Measurements from ENCODE around the gene C4orf36. TPM values are rescaled to one million over a fixed set of nuclear protein-coding genes. Genes with fewer than 3 reads are reported as not detected.

C4orf36 gene
- total and polyA plus RNA-seq, 2 of the 8 experiments (the other 6 are each of a cell fraction or from before 2014, with no cell fraction given) = 1.2 to 1.5 TPM

- no peak overlapping the region for H3K27ac ChIP-seq (ENCODE audit: low read depth, low read length)
- H3K23ac ChIP-seq (ENCODE audit: insufficient read length) = no peak overlapping the region
- H2BK120ac ChIP-seq (replicated peaks; ENCODE audit: low read depth, low read length) = no peak overlapping the region
- H4K5ac ChIP-seq (ENCODE audit: insufficient read length, low read depth, low read length) = no peak overlapping the region
- no peak overlapping the region for H3K4ac ChIP-seq (replicated peaks; ENCODE audit: insufficient read length, low read depth, low read length)
- peaks cover 4% of the 10 kb centered on the region; the same call in 1 of the 2 replicates for H3K23me2 ChIP-seq (ENCODE audit: low read depth, low read length)
- POLR2A ChIA-PET (ENCODE audit: partially characterized antibody) = interaction anchor here (0.6 to 15.3 kb wide), 16 partner anchors 12 to 285 kb away, joined by 3 to 319 read pairs (median 4); no protein-coding TSS in a partner anchor
- H3K14ac ChIP-seq (ENCODE audit: insufficient read length) = no peak overlapping the region
- H3K27me3 ChIP-seq (replicated peaks in 1 of 4; ENCODE audit: control insufficient read depth in 3 of 4, extremely low read depth in 1 of 4, insufficient read depth in 3 of 4, low read length in 3 of 4) = no peaks in the 10 kb centered on the region
- H3K9ac ChIP-seq (replicated peaks in 1 of 4; ENCODE audit: extremely low read depth in 1 of 4, low read depth in 3 of 4, low read length in 3 of 4) = peak overlapping the region; percentile 22 to 53 (median 46); a peak in 5 of 7 replicates
- 0 out of 7 replicates have a peak, but pooled peaks cover 0 to 3% (median 0%) of the 10 kb centered on the region in 4 experiments for H3K4me1 ChIP-seq (replicated peaks in 1 of 4; ENCODE audit: control insufficient read depth in 3 of 4, insufficient read depth in 4 of 4, low read length in 3 of 4)
- H3K18ac ChIP-seq (ENCODE audit: extremely low read depth, low read length) = no peak overlapping the region; the same call in 1 of the 2 replicates
- H2BK12ac ChIP-seq (ENCODE audit: low read depth, low read length) = no peak overlapping the region
- H2BK20ac ChIP-seq (ENCODE audit: low read length) = no peak overlapping the region; the same call in 1 of the 2 replicates
- no peak for DNase-seq (ENCODE audit: low read depth in 1 of 2, low spot score in 2 of 2)
- no peak overlapping the region for H3K56ac ChIP-seq (replicated peaks; ENCODE audit: insufficient read length, low read depth, low read length)
- no peaks in the 10 kb centered on the region for H3K36me3 ChIP-seq (ENCODE audit: control insufficient read depth in 2 of 4, insufficient read depth in 4 of 4, low read length in 3 of 4)
- H2BK5ac ChIP-seq (ENCODE audit: low read depth, low read length) = no peak overlapping the region
- CTCF ChIA-PET (ENCODE audit: partially characterized antibody) = interaction anchor here (0.6 to 2.5 kb wide), 15 partner anchors 11 to 186 kb away, joined by 3 to 13 read pairs (median 4); no protein-coding TSS in a partner anchor
- peaks cover 19 to 32% of the 10 kb centered on the region in 2 experiments for H3K79me2 ChIP-seq (ENCODE audit: control insufficient read depth in 1 of 2, insufficient read depth in 2 of 2, low read length in 2 of 2)
- 0 out of 2 replicates have a peak, but pooled peaks have one; percentile 41 for TF ChIP-seq SP4 (IDR thresholded peaks at IDR 0.05; ENCODE audit: low read length)
- peak; percentile 72 for TF ChIP-seq CREB1 (IDR thresholded peaks at IDR 0.05)
- TF ChIP-seq POU5F1 (IDR thresholded peaks at IDR 0.05; ENCODE audit: low read depth, low read length) = no peak
- TF ChIP-seq, protein P1, sequence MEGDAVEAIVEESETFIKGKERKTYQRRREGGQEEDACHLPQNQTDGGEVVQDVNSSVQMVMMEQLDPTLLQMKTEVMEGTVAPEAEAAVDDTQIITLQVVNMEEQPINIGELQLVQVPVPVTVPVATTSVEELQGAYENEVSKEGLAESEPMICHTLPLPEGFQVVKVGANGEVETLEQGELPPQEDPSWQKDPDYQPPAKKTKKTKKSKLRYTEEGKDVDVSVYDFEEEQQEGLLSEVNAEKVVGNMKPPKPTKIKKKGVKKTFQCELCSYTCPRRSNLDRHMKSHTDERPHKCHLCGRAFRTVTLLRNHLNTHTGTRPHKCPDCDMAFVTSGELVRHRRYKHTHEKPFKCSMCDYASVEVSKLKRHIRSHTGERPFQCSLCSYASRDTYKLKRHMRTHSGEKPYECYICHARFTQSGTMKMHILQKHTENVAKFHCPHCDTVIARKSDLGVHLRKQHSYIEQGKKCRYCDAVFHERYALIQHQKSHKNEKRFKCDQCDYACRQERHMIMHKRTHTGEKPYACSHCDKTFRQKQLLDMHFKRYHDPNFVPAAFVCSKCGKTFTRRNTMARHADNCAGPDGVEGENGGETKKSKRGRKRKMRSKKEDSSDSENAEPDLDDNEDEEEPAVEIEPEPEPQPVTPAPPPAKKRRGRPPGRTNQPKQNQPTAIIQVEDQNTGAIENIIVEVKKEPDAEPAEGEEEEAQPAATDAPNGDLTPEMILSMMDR (IDR thresholded peaks at IDR 0.05; ENCODE audit: control extremely low read depth in 1 of 3, insufficient read depth in 1 of 3, low read depth in 1 of 3, low read length in 3 of 3) = no peak
- TF ChIP-seq ATF2 (IDR thresholded peaks at IDR 0.05; ENCODE audit: low read length) = no peak
- no peak for TF ChIP-seq ZNF274 (IDR thresholded peaks at IDR 0.05; ENCODE audit: borderline replicate concordance, extremely low read depth, low read length)
- H4K20me1 ChIP-seq (replicated peaks in 1 of 2; ENCODE audit: control insufficient read depth in 1 of 2, insufficient read depth in 2 of 2, low read length in 2 of 2) = no peaks in the 10 kb centered on the region
- no peak overlapping the region for H4K91ac ChIP-seq (replicated peaks; ENCODE audit: insufficient read length, low read length)
- FAIRE-seq = peak; percentile 24
- WGBS, 2 experiments (ENCODE audit: extremely low coverage in 1 of 2, insufficient coverage in 1 of 2, insufficient read length in 1 of 2, insufficient replicate concordance in 2 of 2, low coverage in 1 of 2, low lambda C conversion rate in 2 of 2, missing lambda C conversion rate in 1 of 2) = 12% methylated on average over 15 of the region's 15 CpGs; no CpG with 5 or more reads in 1 of the 2 experiments
- H2BK15ac ChIP-seq (ENCODE audit: low read length) = no peak overlapping the region
- H3K4me3 ChIP-seq (ENCODE audit: extremely low read depth in 1 of 4, insufficient read depth in 2 of 4, low read depth in 3 of 4, low read length in 4 of 4) = peak overlapping the region; percentile 67 to 88 (median 80)
- no peak overlapping the region for H4K8ac ChIP-seq (ENCODE audit: extremely low read depth, insufficient read depth, low read length)
- no peak overlapping the region for H2AK5ac ChIP-seq (ENCODE audit: low read depth, low read length)
- no peaks in the 10 kb centered on the region for H3K79me1 ChIP-seq (ENCODE audit: low read depth, low read length)
- H3K9me3 ChIP-seq (ENCODE audit: insufficient read depth in 2 of 2, low read depth in 1 of 2, low read length in 1 of 2) = no peaks in the 10 kb centered on the region
- peak overlapping the region; percentile 77 to 78 for H3K4me2 ChIP-seq (ENCODE audit: insufficient read depth in 1 of 2, low read depth in 2 of 2, low read length in 2 of 2)
- H2AFZ ChIP-seq (ENCODE audit: low read length) = 0 out of 2 replicates have a peak overlapping the region, but pooled peaks have one; percentile 54
Measured at GRCh38 chr4:86934147-86934770, 42.0 kb upstream of the C4orf36 start.

All from H1 (cell line).